Neural cell (in vitro differentiated cells): ENCODE results near the gene SND1. TPM values are rescaled to one million over a fixed set of nuclear protein-coding genes. Genes with fewer than 3 reads are reported as not detected.

ENCODE experiments used
- H2AFZ ChIP-seq: fragments of 200-600, 300-800 bp; sonication (generic), shearing (Covaris generic); 2 replicates; pipeline ENCODE4 v1.6.0; 2014; ENCODE audit warnings: low read depth, mild to moderate bottlenecking, antibody characterized with exemption, low read length, moderate library complexity
- H3F3A ChIP-seq: fragments of 200-600 bp; shearing (Covaris generic); 2 replicates; pipeline ENCODE4 v1.6.1; 2016; ENCODE audit warnings: mild to moderate bottlenecking, moderate library complexity, mixed read lengths, antibody characterized with exemption, low read length; ENCODE audit not compliant: insufficient read depth, poor library complexity, severe bottlenecking
- H3K27ac ChIP-seq: fragments of 200-600, 300-800 bp; sonication (generic), shearing (Covaris generic); 2 replicates; pipeline ENCODE4 v1.5.1; 2014; ENCODE audit warnings: mild to moderate bottlenecking, low read length, moderate library complexity
- H3K27me3 ChIP-seq: fragments of 300-800, 200-600 bp; sonication (generic), shearing (Covaris generic); 2 replicates; pipeline ENCODE4 v1.6.0; 2014; ENCODE audit warnings: mild to moderate bottlenecking, low read depth, low read length, moderate library complexity; ENCODE audit not compliant: insufficient read depth
- H3K36me3 ChIP-seq: fragments of 300-800, 200-600 bp; sonication (generic), shearing (Covaris generic); 2 replicates; pipeline ENCODE4 v1.5.1; 2014; ENCODE audit warnings: mild to moderate bottlenecking, antibody characterized with exemption, low read length, moderate library complexity; ENCODE audit not compliant: insufficient read depth
- H3K4me2 ChIP-seq: fragments of 300-800, 200-600 bp; sonication (generic), shearing (Covaris generic); 2 replicates; pipeline ENCODE4 v1.6.0; 2014; ENCODE audit warnings: mild to moderate bottlenecking, low read length
- H3K4me3 ChIP-seq: fragments of 300-800, 200-600 bp; sonication (generic), shearing (Covaris generic); 2 replicates; pipeline ENCODE4 v1.5.1; 2014; ENCODE audit warnings: mild to moderate bottlenecking, low read length, moderate library complexity
- H3K79me2 ChIP-seq: fragments of 200-600 bp; shearing (Covaris generic); replicated peaks from 2 replicates; pipeline ENCODE4 v1.6.0; 2014; ENCODE audit warnings: mild to moderate bottlenecking, low read length, moderate library complexity; ENCODE audit not compliant: insufficient read depth
- H3K9ac ChIP-seq: fragments of 300-800, 200-600 bp; sonication (generic), shearing (Covaris generic); 2 replicates; pipeline ENCODE4 v1.6.1; 2016; ENCODE audit warnings: mild to moderate bottlenecking, low read length, mixed read lengths
- H3K9me2 ChIP-seq: fragments of 200-600 bp; shearing (Covaris generic); 2 replicates; pipeline ENCODE4 v1.6.1; 2016; ENCODE audit warnings: mild to moderate bottlenecking, low read length, mixed read lengths; ENCODE audit not compliant: insufficient read depth
- H3K9me3 ChIP-seq: fragments of 200-600, 300-800 bp; sonication (generic), shearing (Covaris generic); 2 replicates; pipeline ENCODE4 v1.6.1; 2016; ENCODE audit warnings: mild to moderate bottlenecking, mixed run types, low read length, moderate library complexity, mixed read lengths
- H4K20me1 ChIP-seq: fragments of 200-600 bp; shearing (Covaris generic); 2 replicates; pipeline ENCODE4 v1.6.1; 2016; ENCODE audit warnings: mild to moderate bottlenecking, mixed run types; ENCODE audit not compliant: insufficient read depth
- EP300 ChIP-seq: fragments of 450-650 bp; conservative IDR thresholded peaks from 2 replicates; pipeline ENCODE4 v1.6.1; 2014; ENCODE audit warnings: antibody characterized with exemption, mild to moderate bottlenecking, moderate library complexity; ENCODE audit not compliant: poor library complexity, severe bottlenecking
- EZH2 ChIP-seq: fragments of 200-600, 300-800 bp; shearing (Covaris generic), sonication (generic); IDR thresholded peaks from 2 replicates; pipeline ENCODE4 v1.6.1; 2014; ENCODE audit warnings: antibody characterized with exemption, low read length, borderline replicate concordance, mild to moderate bottlenecking; ENCODE audit not compliant: insufficient read depth, poor library complexity, severe bottlenecking
- MXI1 ChIP-seq: fragments of 450-650 bp; conservative IDR thresholded peaks from 2 replicates; pipeline ENCODE4 v1.6.1; 2014; ENCODE audit warnings: antibody characterized with exemption, mild to moderate bottlenecking; ENCODE audit not compliant: poor library complexity, severe bottlenecking
- POLR2AphosphoS5 ChIP-seq: IDR thresholded peaks from 2 replicates; pipeline ENCODE4 v1.6.1; 2012
- RAD21 ChIP-seq: fragments of 450-650 bp; conservative IDR thresholded peaks from 2 replicates; pipeline ENCODE4 v1.6.1; 2014; ENCODE audit warnings: antibody characterized with exemption, mild to moderate bottlenecking, moderate library complexity
- SMC3 ChIP-seq: fragments of 450-650 bp; conservative IDR thresholded peaks from 2 replicates; pipeline ENCODE4 v1.6.1; 2014; ENCODE audit warnings: antibody characterized with exemption, mild to moderate bottlenecking, moderate library complexity; ENCODE audit not compliant: poor library complexity
- TAF1 ChIP-seq: IDR thresholded peaks from 2 replicates; pipeline ENCODE4 v1.6.1; 2012; ENCODE audit warnings: low read depth
- polyA plus RNA-seq: library from polyadenylated mRNA; depleted of rRNA; stranded (reverse); fragments of >200 nt; gene quantifications from 2 replicates; pipeline ENCODE4 v1.2.3, GENCODE V29; 2014
- TF ChIP-seq, protein P1 (sequence below): fragments of 450-650 bp; IDR thresholded peaks from 2 replicates; pipeline ENCODE4 v1.5.1; 2014; ENCODE audit warnings: antibody characterized with exemption, mild to moderate bottlenecking, moderate library complexity; ENCODE audit not compliant: poor library complexity, severe bottlenecking
- TF ChIP-seq, protein P2 (sequence below): IDR thresholded peaks from 2 replicates; pipeline ENCODE4 v1.6.1; 2012; ENCODE audit warnings: borderline replicate concordance

Gene SND1
- polyA plus RNA-seq, 1 donor from 2014 or later, result 37.4 TPM

DNA sequence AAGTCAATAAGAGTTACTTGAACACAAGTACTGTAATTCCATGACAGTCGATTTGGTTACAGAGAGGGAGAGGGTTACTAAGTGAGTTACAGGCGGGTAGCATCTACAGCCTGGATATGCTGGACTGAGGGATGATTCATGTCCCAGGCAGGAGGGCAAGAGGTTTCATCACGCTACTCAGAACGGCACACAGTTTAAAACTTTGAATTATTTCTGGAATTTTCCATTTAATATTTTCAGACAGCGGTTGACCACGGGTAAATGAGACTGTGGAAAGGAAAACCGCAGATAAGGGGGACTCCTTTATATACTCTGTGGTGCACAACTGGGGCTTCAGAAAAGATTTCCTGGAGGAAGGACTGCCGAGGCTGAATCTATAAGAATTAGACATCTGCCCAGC, 404.9 kb downstream of the SND1 start:
- Histone ChIP-seq H3K4me2 (no peak overlapping the region), H3K27ac (no peak overlapping the region), H4K20me1 (no peaks in the 10 kb centered on the region)

DNA sequence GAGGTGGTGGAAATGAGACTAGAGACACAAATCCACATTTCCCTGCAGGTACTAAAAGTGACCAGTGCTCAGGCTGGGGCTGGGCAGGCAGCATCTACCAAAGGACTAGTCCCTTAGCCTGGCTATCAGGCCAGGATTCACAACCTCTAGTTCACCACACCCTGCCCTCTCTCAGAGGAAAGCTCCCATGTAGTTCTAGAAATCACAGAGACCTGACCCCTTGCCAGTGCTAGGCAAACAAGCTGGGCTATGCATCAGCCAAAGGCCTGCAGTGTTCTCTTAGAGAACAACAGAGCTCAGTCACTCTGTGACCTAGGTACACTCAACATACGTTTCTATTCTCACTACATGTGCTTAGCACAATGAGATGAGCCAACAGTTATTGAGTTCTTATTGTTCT, 405.9 kb downstream of the SND1 start:
- H2AFZ ChIP-seq, result no peak overlapping the region
- no peaks in the 10 kb centered on the region for H3K9me2 ChIP-seq
- no peaks in the 10 kb centered on the region for H3K27me3 ChIP-seq
- no peaks in the 10 kb centered on the region for H3K36me3 ChIP-seq
- TF ChIP-seq EP300 (no peak), RAD21 (no peak), EZH2 (no peak), SMC3 (no peak), MXI1 (no peak), TAF1 (no peak), POLR2AphosphoS5 (no peak)
- TF ChIP-seq, protein P1, sequence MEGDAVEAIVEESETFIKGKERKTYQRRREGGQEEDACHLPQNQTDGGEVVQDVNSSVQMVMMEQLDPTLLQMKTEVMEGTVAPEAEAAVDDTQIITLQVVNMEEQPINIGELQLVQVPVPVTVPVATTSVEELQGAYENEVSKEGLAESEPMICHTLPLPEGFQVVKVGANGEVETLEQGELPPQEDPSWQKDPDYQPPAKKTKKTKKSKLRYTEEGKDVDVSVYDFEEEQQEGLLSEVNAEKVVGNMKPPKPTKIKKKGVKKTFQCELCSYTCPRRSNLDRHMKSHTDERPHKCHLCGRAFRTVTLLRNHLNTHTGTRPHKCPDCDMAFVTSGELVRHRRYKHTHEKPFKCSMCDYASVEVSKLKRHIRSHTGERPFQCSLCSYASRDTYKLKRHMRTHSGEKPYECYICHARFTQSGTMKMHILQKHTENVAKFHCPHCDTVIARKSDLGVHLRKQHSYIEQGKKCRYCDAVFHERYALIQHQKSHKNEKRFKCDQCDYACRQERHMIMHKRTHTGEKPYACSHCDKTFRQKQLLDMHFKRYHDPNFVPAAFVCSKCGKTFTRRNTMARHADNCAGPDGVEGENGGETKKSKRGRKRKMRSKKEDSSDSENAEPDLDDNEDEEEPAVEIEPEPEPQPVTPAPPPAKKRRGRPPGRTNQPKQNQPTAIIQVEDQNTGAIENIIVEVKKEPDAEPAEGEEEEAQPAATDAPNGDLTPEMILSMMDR, result no peak
- TF ChIP-seq, protein P2, sequence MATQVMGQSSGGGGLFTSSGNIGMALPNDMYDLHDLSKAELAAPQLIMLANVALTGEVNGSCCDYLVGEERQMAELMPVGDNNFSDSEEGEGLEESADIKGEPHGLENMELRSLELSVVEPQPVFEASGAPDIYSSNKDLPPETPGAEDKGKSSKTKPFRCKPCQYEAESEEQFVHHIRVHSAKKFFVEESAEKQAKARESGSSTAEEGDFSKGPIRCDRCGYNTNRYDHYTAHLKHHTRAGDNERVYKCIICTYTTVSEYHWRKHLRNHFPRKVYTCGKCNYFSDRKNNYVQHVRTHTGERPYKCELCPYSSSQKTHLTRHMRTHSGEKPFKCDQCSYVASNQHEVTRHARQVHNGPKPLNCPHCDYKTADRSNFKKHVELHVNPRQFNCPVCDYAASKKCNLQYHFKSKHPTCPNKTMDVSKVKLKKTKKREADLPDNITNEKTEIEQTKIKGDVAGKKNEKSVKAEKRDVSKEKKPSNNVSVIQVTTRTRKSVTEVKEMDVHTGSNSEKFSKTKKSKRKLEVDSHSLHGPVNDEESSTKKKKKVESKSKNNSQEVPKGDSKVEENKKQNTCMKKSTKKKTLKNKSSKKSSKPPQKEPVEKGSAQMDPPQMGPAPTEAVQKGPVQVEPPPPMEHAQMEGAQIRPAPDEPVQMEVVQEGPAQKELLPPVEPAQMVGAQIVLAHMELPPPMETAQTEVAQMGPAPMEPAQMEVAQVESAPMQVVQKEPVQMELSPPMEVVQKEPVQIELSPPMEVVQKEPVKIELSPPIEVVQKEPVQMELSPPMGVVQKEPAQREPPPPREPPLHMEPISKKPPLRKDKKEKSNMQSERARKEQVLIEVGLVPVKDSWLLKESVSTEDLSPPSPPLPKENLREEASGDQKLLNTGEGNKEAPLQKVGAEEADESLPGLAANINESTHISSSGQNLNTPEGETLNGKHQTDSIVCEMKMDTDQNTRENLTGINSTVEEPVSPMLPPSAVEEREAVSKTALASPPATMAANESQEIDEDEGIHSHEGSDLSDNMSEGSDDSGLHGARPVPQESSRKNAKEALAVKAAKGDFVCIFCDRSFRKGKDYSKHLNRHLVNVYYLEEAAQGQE, result no peak
- no peak overlapping the region for H3K4me2 ChIP-seq
- no peaks in the 10 kb centered on the region for H3F3A ChIP-seq
- no peaks in the 10 kb centered on the region for H4K20me1 ChIP-seq
- no peaks in the 10 kb centered on the region for H3K9me3 ChIP-seq
- H3K9ac ChIP-seq, result no peak overlapping the region
- H3K79me2 ChIP-seq, result no peaks in the 10 kb centered on the region
- no peak overlapping the region for H3K27ac ChIP-seq
- no peak overlapping the region for H3K4me3 ChIP-seq

More for the DNA sequence above, 404.9 kb downstream of the SND1 start:
- Histone ChIP-seq H3F3A (no peaks in the 10 kb centered on the region), H3K9ac (no peak overlapping the region), H3K9me3 (no peaks in the 10 kb centered on the region), H3K36me3 (no peaks in the 10 kb centered on the region), H2AFZ (no peak overlapping the region), H3K79me2 (no peaks in the 10 kb centered on the region), H3K9me2 (no peaks in the 10 kb centered on the region), H3K27me3 (no peaks in the 10 kb centered on the region), H3K4me3 (no peak overlapping the region)
- TF ChIP-seq, protein P2, result no peak
- TF ChIP-seq, protein P1, result no peak
- TF ChIP-seq POLR2AphosphoS5 (no peak), SMC3 (no peak), MXI1 (no peak), EZH2 (no peak), RAD21 (no peak), TAF1 (no peak), EP300 (no peak)
